Rectal smooth muscle tissue (tissue), 1 donor: ENCODE measurements around the gene MRPL51.
"Not testable (repeated sequence)": the region's sequence is repeated elsewhere in the genome, so short reads cannot be mapped to it uniquely, and the experiment has no call there.

Experiments
- H3K27ac ChIP-seq: one replicate; pipeline ENCODE4 v1.7.0; 2013; ENCODE audit warnings: low read depth, low read length, inconsistent platforms
- H3K27me3 ChIP-seq: one replicate; pipeline ENCODE4 v1.7.0; 2013; ENCODE audit warnings: low read length; ENCODE audit not compliant: control insufficient read depth, insufficient read depth
- H3K36me3 ChIP-seq: one replicate; pipeline ENCODE4 v1.7.0; 2013; ENCODE audit warnings: low read length; ENCODE audit not compliant: control insufficient read depth, insufficient read depth
- H3K4me1 ChIP-seq: one replicate; pipeline ENCODE4 v1.7.0; 2013; ENCODE audit warnings: low read length; ENCODE audit not compliant: control insufficient read depth, insufficient read depth
- H3K4me3 ChIP-seq: one replicate; pipeline ENCODE4 v1.7.0; 2013; ENCODE audit warnings: low read length
- H3K9ac ChIP-seq: one replicate; pipeline ENCODE4 v1.7.0; 2013; ENCODE audit warnings: low read length

The MRPL51 gene

GRCh38 chr12:6469609-6470374 is 23.3 kb downstream of the MRPL51 start:
- peaks cover 11% of the 10 kb centered on the region for H3K4me1 ChIP-seq
- peak overlapping the region; percentile 66 for H3K9ac ChIP-seq
- peaks cover 5% of the 10 kb centered on the region for H3K36me3 ChIP-seq
- H3K27ac ChIP-seq: peak overlapping the region; percentile 95
- H3K27me3 ChIP-seq: no peaks in the 10 kb centered on the region
- peak overlapping the region; percentile 89 for H3K4me3 ChIP-seq

- Histone ChIP-seq H3K36me3 (peaks cover 11% of the 10 kb centered on the region), H3K4me1 (peaks cover 11% of the 10 kb centered on the region), H3K9ac (no peak overlapping the region), H3K27ac (no peak overlapping the region), H3K4me3 (peak overlapping the region; percentile 89), H3K27me3 (no peaks in the 10 kb centered on the region)
Observed at GRCh38 chr12:6469092-6469491, 24.0 kb downstream of the MRPL51 start.

GRCh38 chr12:6468283-6468575 is 24.8 kb downstream of the MRPL51 start:
- H3K9ac ChIP-seq: no peak overlapping the region
- no peaks in the 10 kb centered on the region for H3K27me3 ChIP-seq
- no peak overlapping the region for H3K27ac ChIP-seq
- H3K4me3 ChIP-seq: no peak overlapping the region
- peaks cover 17% of the 10 kb centered on the region for H3K36me3 ChIP-seq
- peaks cover 11% of the 10 kb centered on the region for H3K4me1 ChIP-seq

GRCh38 chr12:6467571-6468282 is 25.3 kb downstream of the MRPL51 start:
- Histone ChIP-seq H3K36me3 (peaks cover 22% of the 10 kb centered on the region), H3K4me1 (peaks cover 11% of the 10 kb centered on the region)
- H3K9ac ChIP-seq, H3K4me3 ChIP-seq, H3K27me3 ChIP-seq, H3K27ac ChIP-seq: not testable (repeated sequence)

- Histone ChIP-seq H3K36me3 (peaks cover 32% of the 10 kb centered on the region), H3K4me1 (peaks cover 11% of the 10 kb centered on the region)
- not testable (repeated sequence) for H3K27ac ChIP-seq, H3K27me3 ChIP-seq, H3K9ac ChIP-seq, H3K4me3 ChIP-seq
Observed at GRCh38 chr12:6466751-6467150, 26.3 kb downstream of the MRPL51 start.

- H3K4me1 ChIP-seq: peaks cover 10% of the 10 kb centered on the region
- H3K36me3 ChIP-seq: peaks cover 35% of the 10 kb centered on the region
- H3K9ac ChIP-seq: no peak overlapping the region
Observed at GRCh38 chr12:6466184-6466573, 26.9 kb downstream of the MRPL51 start.

GRCh38 chr12:6465467-6466183 is 27.4 kb downstream of the MRPL51 start:
- Histone ChIP-seq H3K27ac (no peak overlapping the region), H3K36me3 (peaks cover 41% of the 10 kb centered on the region), H3K27me3 (no peaks in the 10 kb centered on the region), H3K4me1 (peaks cover 9% of the 10 kb centered on the region), H3K9ac (no peak overlapping the region), H3K4me3 (no peak overlapping the region)

More at GRCh38 chr12:6466184-6466573, 26.9 kb downstream of the MRPL51 start:
- no peak overlapping the region for H3K27ac ChIP-seq
- H3K4me3 ChIP-seq: no peak overlapping the region
- no peaks in the 10 kb centered on the region for H3K27me3 ChIP-seq

- H3K4me1 ChIP-seq: peaks cover 8% of the 10 kb centered on the region
- peaks cover 45% of the 10 kb centered on the region for H3K36me3 ChIP-seq
- no peaks in the 10 kb centered on the region for H3K27me3 ChIP-seq
- no peak overlapping the region for H3K4me3 ChIP-seq
- no peak overlapping the region for H3K9ac ChIP-seq
- H3K27ac ChIP-seq: no peak overlapping the region
Observed at GRCh38 chr12:6464531-6464930, 28.5 kb downstream of the MRPL51 start.

GRCh38 chr12:6463858-6464257 is 29.2 kb downstream of the MRPL51 start:
- Histone ChIP-seq H3K4me1 (peaks cover 2% of the 10 kb centered on the region), H3K4me3 (no peak overlapping the region), H3K27me3 (no peaks in the 10 kb centered on the region), H3K27ac (no peak overlapping the region), H3K36me3 (peaks cover 50% of the 10 kb centered on the region), H3K9ac (no peak overlapping the region)

- Histone ChIP-seq H3K27me3 (no peaks in the 10 kb centered on the region), H3K27ac (no peak overlapping the region)
Observed at GRCh38 chr12:6463216-6463615, 29.8 kb downstream of the MRPL51 start.

GRCh38 chr12:6462234-6462995 is 30.6 kb downstream of the MRPL51 start:
- peaks cover 61% of the 10 kb centered on the region for H3K36me3 ChIP-seq
- no peaks in the 10 kb centered on the region for H3K27me3 ChIP-seq
- H3K4me3 ChIP-seq: no peak overlapping the region
- H3K27ac ChIP-seq: no peak overlapping the region
- H3K4me1 ChIP-seq: peaks cover 2% of the 10 kb centered on the region
- H3K9ac ChIP-seq: peak overlapping the region; percentile 10

More at GRCh38 chr12:6463216-6463615, 29.8 kb downstream of the MRPL51 start:
- H3K9ac ChIP-seq: no peak overlapping the region
- H3K4me1 ChIP-seq: peaks cover 2% of the 10 kb centered on the region
- no peak overlapping the region for H3K4me3 ChIP-seq
- peaks cover 56% of the 10 kb centered on the region for H3K36me3 ChIP-seq
